ENCODE data around the gene S100A3. TPM values are rescaled to one million over a fixed set of nuclear protein-coding genes. Genes with fewer than 3 reads are reported as not detected.

S100A3 gene
- total RNA-seq, result 7.7 and 12.7 TPM in 2 replicates

DNA sequence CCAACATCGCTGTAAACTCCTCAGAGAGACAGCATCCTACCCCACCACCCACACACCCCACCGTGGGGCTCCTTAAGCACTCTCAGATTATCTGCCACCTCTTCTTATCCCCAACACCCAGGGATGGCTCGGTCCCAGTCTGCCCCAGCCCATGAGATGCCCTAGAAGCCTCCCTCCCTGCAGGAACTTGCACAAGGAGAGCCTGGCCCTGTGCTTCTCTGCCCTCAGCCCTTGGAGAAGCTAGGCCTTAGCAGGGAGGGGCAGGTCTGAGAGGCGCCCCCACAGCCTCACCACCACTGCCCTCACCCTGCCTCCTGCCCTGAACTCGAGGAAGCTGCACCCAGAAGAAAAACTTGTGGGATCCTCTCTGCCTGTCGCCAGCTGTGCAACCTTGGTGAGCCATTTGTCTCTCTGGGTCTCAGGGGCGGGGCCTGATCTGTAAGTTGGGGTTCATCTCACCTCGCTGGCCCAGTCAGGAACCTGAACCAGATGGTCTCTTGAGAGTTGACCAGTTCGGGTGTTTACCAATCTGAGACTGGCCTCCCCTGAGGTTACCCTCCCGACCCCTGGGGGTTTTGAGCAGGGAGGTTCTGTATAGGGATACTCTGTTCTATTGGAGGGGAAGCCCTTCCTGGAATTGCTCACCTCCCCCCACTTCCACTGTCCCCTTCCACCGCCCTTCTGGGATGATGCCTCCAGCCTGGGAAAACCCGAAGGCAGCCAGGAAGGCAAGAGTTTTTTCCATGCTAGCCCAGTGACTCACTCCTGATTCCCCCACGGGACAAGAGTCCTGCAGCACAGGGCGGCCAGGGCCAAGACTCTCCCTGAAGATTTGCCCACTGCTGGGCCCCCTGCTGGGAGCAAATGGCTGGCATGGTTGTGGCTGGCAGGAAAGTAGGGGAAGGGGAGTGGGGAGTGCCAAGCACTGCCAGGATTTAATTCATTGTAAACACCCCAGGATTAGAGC, at the start of gene S100A3:
S100A3 (minus strand) TSS at position 537 of the 967 bp plus-strand sequence. CDS start 773 bp downstream, outside the sequence.

GRCh38 chr1:153565529-153566374, 16.7 kb upstream of the S100A3 start, which contains the start of gene S100A2:
TSS of gene S100A2 (minus strand) at chr1:153565844. CDS start at chr1:153563877, 1,967 bp downstream.

DNA sequence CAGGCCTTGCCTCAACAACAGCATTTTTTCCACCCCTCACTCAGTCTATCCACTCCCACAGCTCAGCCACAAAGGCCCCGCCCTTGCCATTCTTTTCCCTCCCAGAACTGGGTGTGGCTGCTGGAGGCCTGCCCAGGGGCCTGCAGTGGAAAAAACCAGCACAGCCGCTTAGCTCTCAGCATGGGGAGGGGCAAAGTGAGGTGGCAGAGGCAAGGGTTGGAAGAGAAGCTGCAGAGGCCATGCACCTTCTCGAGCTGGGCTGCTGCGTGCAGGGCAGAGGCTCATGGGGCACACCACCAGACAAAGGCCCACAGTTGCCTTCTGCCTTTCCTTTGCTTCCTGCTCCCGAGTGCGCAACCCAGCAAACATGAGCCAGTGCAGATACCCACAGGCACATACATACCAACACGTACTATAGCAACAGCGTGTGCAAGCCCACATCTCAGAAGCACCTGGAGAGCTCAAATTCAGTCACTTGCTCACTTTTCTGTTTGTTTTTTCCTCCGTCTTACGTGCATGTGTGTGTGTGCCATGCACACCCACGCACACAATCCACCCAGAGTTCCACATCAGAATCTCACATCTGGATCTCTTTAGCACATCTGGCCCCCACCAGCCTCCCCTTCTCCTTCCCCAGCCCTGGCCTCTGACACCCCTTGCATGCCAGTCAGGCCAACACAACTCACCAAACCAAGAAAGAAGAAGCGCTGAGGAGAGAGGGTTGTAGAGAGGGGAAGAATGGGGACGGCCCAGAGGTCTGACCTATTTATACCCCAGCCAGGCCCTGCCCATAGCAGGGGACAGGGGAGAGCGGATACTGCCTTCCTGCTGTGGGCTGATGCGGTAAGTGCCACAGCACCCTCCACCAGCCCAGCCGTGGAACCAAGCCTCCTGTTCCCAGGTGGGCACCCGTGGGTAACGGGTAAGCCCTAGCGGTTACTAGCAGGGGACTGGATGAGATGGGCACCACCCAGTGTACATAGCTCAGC, 3.7 kb downstream of the S100A3 start, which contains the start of gene S100A4:
S100A4 (minus strand) TSS at position 740 of the 989 bp plus-strand sequence. CDS start 1,012 bp downstream, outside the sequence.

DNA sequence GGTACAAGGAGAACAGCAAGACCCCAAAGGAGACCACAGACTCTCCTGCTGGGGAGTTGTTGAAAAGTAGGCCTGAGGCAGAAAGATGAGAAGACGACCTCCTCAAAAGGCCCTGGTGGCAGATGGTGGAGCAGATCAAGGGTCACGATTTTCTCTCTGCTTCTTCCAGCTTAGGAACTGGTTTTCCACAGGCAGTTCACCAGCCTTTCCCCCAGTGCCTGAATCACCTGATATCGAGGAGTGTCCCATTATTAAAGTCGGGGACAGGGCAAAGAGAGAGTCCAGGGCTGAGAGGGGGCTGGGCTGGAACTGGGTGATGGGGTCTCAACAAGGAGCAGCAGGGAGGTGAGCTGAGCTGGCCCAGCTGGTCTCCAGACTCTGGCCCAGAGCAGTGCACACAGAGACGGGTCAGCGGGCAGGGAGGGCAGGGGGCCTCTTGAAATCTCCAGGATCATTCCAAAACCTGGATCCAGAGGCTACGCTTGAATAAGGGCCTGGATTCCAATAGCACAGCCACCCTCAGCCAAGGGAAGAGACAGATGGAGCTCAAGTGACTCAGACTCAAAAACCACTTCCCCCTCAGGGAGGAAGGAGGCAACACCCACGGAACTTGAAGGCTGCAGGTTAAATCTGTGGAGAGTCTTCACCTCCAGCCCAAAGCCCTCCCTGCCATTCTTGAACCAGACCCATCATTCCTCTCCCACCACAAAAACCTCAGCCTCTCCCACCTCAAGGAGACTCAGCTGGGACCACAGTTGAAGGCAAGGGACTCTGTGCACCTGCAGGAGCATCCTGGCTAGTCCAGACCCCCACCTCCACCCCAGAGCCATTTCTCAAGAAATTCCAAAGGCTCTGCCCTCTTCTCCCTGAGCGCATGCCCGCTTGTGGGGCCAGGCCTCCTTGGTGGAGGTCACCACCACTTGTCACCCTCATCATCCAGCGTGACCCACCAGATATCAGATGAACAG, 8.4 kb downstream of the S100A3 start, which contains the start of gene S100A5:
S100A5 (minus strand) TSS at position 541 of the 968 bp plus-strand sequence. CDS start 743 bp downstream, outside the sequence.

DNA sequence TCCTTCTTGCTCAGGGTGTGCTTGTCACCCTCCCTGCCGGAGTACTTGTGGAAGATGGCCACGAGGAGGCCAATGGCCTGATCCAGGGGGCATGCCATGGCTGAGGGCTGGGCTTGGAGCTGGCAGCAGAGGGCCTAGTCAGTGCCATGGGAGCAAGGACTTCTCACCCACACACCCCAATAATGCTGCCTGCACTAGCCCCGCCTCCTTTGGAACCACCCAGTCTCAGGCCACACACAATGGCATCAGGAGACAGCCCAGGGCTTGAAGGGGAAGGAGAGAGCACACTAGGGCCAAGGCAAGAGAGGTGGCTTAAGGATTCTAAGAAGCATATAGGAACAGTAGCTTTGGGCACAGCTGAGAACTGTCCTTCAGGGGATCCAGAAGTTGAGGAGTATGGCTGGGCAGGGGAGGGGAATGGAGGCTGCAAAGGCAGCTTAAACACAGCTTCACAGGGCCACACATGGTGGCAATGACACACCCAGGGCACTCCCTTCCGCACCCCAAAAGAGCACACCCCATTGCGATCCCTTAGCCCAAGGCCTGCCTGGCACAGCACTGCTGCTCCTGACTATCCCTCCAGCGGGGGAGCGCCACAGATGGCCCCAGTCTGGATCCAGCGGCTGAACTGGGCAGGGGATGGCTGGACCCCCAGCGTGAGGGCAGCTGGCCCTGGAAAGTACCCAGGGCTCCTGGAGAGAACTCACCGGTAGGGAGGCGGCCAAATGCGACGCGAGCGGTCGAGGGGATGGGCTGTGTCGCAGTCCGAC, 13.6 kb downstream of the S100A3 start, which contains the start of gene S100A6:
S100A6 (minus strand) TSS at position 750 of the 770 bp plus-strand sequence; CDS start at position 98, 652 bp downstream.

Other genes with a start within 250 kb of the S100A3 start
- gene PGLYRP3, start 236.3 kb downstream of the S100A3 start, total RNA-seq, result 0.34 and 0.62 TPM in 2 replicates
- 0.30 and 0.55 TPM in 2 replicates for gene PGLYRP4, start 200.4 kb downstream of the S100A3 start, total RNA-seq
- gene S100A9, start 191.4 kb downstream of the S100A3 start, total RNA-seq, result 1,435 and 1,560 TPM in 2 replicates
- gene S100A12, start 173.6 kb downstream of the S100A3 start, total RNA-seq, result 0.49 and 1.7 TPM in 2 replicates
- gene S100A8, start 158.2 kb downstream of the S100A3 start, total RNA-seq, result 228 and 239 TPM in 2 replicates
- under 0.01 TPM in 1 of 2 replicates, not detected in the other for gene S100A7A, start 132.7 kb downstream of the S100A3 start, total RNA-seq
- 5.2 and 13.3 TPM in 2 replicates for gene S100A7, start 88.6 kb downstream of the S100A3 start, total RNA-seq
- 1,494 and 3,100 TPM in 2 replicates for gene S100A6, start 13.3 kb downstream of the S100A3 start, total RNA-seq
- gene S100A5, start 8.3 kb downstream of the S100A3 start, total RNA-seq, result not detected in 2 replicates
- gene S100A4, start 3.5 kb downstream of the S100A3 start, total RNA-seq, result 5.7 and 25.3 TPM in 2 replicates
- 7,785 and 8,615 TPM in 2 replicates for gene S100A2, start 16.6 kb upstream of the S100A3 start, total RNA-seq
- gene S100A16, start 63.9 kb upstream of the S100A3 start, total RNA-seq, result 1,743 and 1,927 TPM in 2 replicates
- gene S100A14, start 67.1 kb upstream of the S100A3 start, total RNA-seq, result 1,521 and 2,019 TPM in 2 replicates
- 180 and 189 TPM in 2 replicates for gene S100A13, start 78.2 kb upstream of the S100A3 start, total RNA-seq
- not detected in 2 replicates for gene S100A1, start 79.2 kb upstream of the S100A3 start, total RNA-seq
- gene CHTOP, start 84.8 kb upstream of the S100A3 start, total RNA-seq, result 36.5 and 57.2 TPM in 2 replicates
- 40.9 and 53.2 TPM in 2 replicates for gene SNAPIN, start 109.4 kb upstream of the S100A3 start, total RNA-seq
- gene ILF2, start 121.7 kb upstream of the S100A3 start, total RNA-seq, result 152 and 287 TPM in 2 replicates
- gene NPR1, start 129.4 kb upstream of the S100A3 start, total RNA-seq, result 0.08 TPM in 1 of 2 replicates, not detected in the other
- 18.7 and 26.2 TPM in 2 replicates for gene INTS3, start 178.8 kb upstream of the S100A3 start, total RNA-seq
- 7.3 and 8.2 TPM in 2 replicates for gene SLC27A3, start 226.1 kb upstream of the S100A3 start, total RNA-seq

Data from hair follicular keratinocyte (primary cell).